SK-N-SH treated with all-trans-retinoic acid at 6 μM for 48 hours (cell line): Measurements from ENCODE around the gene MARCOL.

ENCODE experiments used
- ATAC-seq: fragments of 200-7000 bp; cut with Tn5 transposase; 3 replicates; pipeline ENCODE4 v1.9.1; 2020; ENCODE audit warnings: mild to moderate bottlenecking, moderate library complexity
- ARNTL ChIP-seq: fragments of 450-650 bp; formaldehyde crosslinking; IDR thresholded peaks from 2 replicates; pipeline ENCODE4 v1.5.0; 2020; ENCODE audit warnings: low read depth, mild to moderate bottlenecking, moderate library complexity, borderline replicate concordance
- BACH2 ChIP-seq: fragments of 250-450 bp; sonication (Bioruptor Pico); IDR thresholded peaks from 2 replicates; pipeline ENCODE4 v1.9.0; 2021; ENCODE audit warnings: mild to moderate bottlenecking, borderline replicate concordance
- CSDC2 ChIP-seq: fragments of 250-450 bp; sonication (Bioruptor Pico); IDR thresholded peaks from 2 replicates; pipeline ENCODE4 v1.5.0; 2020; ENCODE audit warnings: mild to moderate bottlenecking, moderate library complexity
- ESRRG ChIP-seq: fragments of 250-450 bp; sonication (Bioruptor Pico); IDR thresholded peaks from 2 replicates; pipeline ENCODE4 v1.6.1; 2021; ENCODE audit warnings: mild to moderate bottlenecking
- GLIS3 ChIP-seq: fragments of 250-450 bp; sonication (Bioruptor Pico); IDR thresholded peaks from 2 replicates; pipeline ENCODE4 v1.5.0; 2020; ENCODE audit warnings: mild to moderate bottlenecking, moderate library complexity
- ISL1 ChIP-seq: fragments of 250-450 bp; sonication (Bioruptor Pico); IDR thresholded peaks from 2 replicates; pipeline ENCODE4 v2.1.2; 2022; ENCODE audit warnings: mild to moderate bottlenecking, moderate library complexity
- OSR1 ChIP-seq: fragments of 250-450 bp; sonication (Bioruptor Pico); IDR thresholded peaks from 2 replicates; pipeline ENCODE4 v1.8.0; 2022; ENCODE audit warnings: moderate library complexity, mild to moderate bottlenecking, inconsistent platforms
- PPARA ChIP-seq: fragments of 250-450 bp; sonication (Bioruptor Pico); IDR thresholded peaks from 2 replicates; pipeline ENCODE4 v1.5.0; 2020; ENCODE audit warnings: mild to moderate bottlenecking, borderline replicate concordance
- RARB ChIP-seq: fragments of 250-450 bp; sonication (Bioruptor Pico); IDR thresholded peaks from 2 replicates; pipeline ENCODE4 v1.8.0; 2021; ENCODE audit warnings: mild to moderate bottlenecking, moderate library complexity
- SNAI2 ChIP-seq: fragments of 250-450 bp; sonication (Bioruptor Pico); IDR thresholded peaks from 2 replicates; pipeline ENCODE4 v1.5.0; 2020; ENCODE audit warnings: mild to moderate bottlenecking, moderate library complexity
- TCF4 ChIP-seq: fragments of 250-450 bp; sonication (Bioruptor Pico); IDR thresholded peaks from 2 replicates; pipeline ENCODE4 v1.8.0; 2021; ENCODE audit warnings: mild to moderate bottlenecking, moderate library complexity, borderline replicate concordance
- TOX ChIP-seq: fragments of 250-450 bp; sonication (Bioruptor Pico); IDR thresholded peaks from 2 replicates; pipeline ENCODE4 v1.8.0; 2021; ENCODE audit warnings: mild to moderate bottlenecking, moderate library complexity, borderline replicate concordance
- TSHZ2 ChIP-seq: fragments of 250-450 bp; sonication (Bioruptor Pico); IDR thresholded peaks from 2 replicates; pipeline ENCODE4 v1.5.0; 2020; ENCODE audit warnings: mild to moderate bottlenecking, moderate library complexity
- ZC3H10 ChIP-seq: fragments of 250-450 bp; sonication (Bioruptor Pico); IDR thresholded peaks from 2 replicates; pipeline ENCODE4 v1.5.1; 2021; ENCODE audit warnings: mild to moderate bottlenecking, moderate library complexity
- ZFP3 ChIP-seq: fragments of 250-450 bp; sonication (Bioruptor Pico); IDR thresholded peaks from 2 replicates; pipeline ENCODE4 v1.5.0; 2020; ENCODE audit warnings: mild to moderate bottlenecking, moderate library complexity
- ZFP30 ChIP-seq: fragments of 450-650 bp; formaldehyde crosslinking; IDR thresholded peaks from 2 replicates; pipeline ENCODE4 v1.5.0; 2022; ENCODE audit warnings: mild to moderate bottlenecking, moderate library complexity
- ZNF565 ChIP-seq: fragments of 450-650 bp; formaldehyde crosslinking; conservative IDR thresholded peaks from 2 replicates; pipeline ENCODE4 v1.5.0; 2020; ENCODE audit warnings: low read depth, mild to moderate bottlenecking, moderate library complexity
- ZNF70 ChIP-seq: fragments of 450-650 bp; formaldehyde crosslinking; IDR thresholded peaks from 2 replicates; pipeline ENCODE4 v1.5.0; 2020; ENCODE audit warnings: mild to moderate bottlenecking, moderate library complexity
- ZNF8 ChIP-seq: fragments of 450-650 bp; formaldehyde crosslinking; IDR thresholded peaks from 2 replicates; pipeline ENCODE4 v1.5.0; 2020; ENCODE audit warnings: mild to moderate bottlenecking, moderate library complexity
- TF ChIP-seq, protein P1 (sequence below): fragments of 250-450 bp; sonication (Bioruptor Pico); IDR thresholded peaks from 2 replicates; pipeline ENCODE4 v1.5.1; 2021; ENCODE audit warnings: mild to moderate bottlenecking, moderate library complexity
- TF ChIP-seq, protein P2 (sequence below): fragments of 250-450 bp; sonication (Bioruptor Pico); IDR thresholded peaks from 2 replicates; pipeline ENCODE4 v1.8.0; 2021; ENCODE audit warnings: low read depth, mild to moderate bottlenecking, moderate library complexity, borderline replicate concordance
- TF ChIP-seq, protein P3 (sequence below): fragments of 250-450 bp; sonication (Bioruptor Pico); IDR thresholded peaks from 2 replicates; pipeline ENCODE4 v1.8.0; 2020; ENCODE audit warnings: mild to moderate bottlenecking, moderate library complexity, borderline replicate concordance
- TF ChIP-seq, protein P4 (sequence below): fragments of 250-450 bp; sonication (Bioruptor Pico); IDR thresholded peaks from 2 replicates; pipeline ENCODE4 v1.5.1; 2020; ENCODE audit warnings: low read depth, mild to moderate bottlenecking, moderate library complexity

Gene MARCOL

DNA sequence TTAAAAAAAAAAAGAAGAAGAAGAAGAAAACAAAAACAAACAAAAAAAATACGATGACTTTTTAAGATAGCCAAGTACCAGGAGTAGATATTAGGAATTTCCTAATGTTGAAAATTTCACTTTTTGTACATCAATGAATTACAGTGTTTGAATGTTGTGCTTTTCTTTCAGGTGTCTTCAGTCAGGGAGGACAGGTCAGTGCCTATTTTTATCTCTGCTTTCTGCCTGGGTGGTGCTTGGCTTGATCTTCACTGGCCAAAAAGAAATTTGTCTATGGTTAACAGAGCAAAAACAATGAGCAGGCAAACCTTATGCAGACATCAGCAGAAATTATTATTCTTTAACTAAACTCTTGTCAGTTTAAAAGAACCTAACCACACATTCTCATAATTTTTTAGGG, 32.5 kb upstream of the MARCOL start (continued):
- TF ChIP-seq ZNF8 (CRISPR knock-in tag) (no peak), ZNF565 (CRISPR knock-in tag) (no peak), GLIS3 (CRISPR knock-in tag) (no peak)

- TF ChIP-seq TSHZ2 (CRISPR knock-in tag) (no peak), ZNF565 (CRISPR knock-in tag) (no peak), TOX (CRISPR knock-in tag) (no peak), ZFP30 (CRISPR knock-in tag) (no peak), SNAI2 (no peak), ZC3H10 (CRISPR knock-in tag) (no peak), ZFP3 (CRISPR knock-in tag) (no peak), OSR1 (CRISPR knock-in tag) (no peak), BACH2 (CRISPR knock-in tag) (no peak), ISL1 (CRISPR knock-in tag) (no peak), ZNF8 (CRISPR knock-in tag) (no peak), GLIS3 (CRISPR knock-in tag) (no peak), PPARA (CRISPR knock-in tag) (no peak), ZNF70 (CRISPR knock-in tag) (no peak), ESRRG (CRISPR knock-in tag) (no peak), ARNTL (CRISPR knock-in tag) (no peak)
- TF ChIP-seq, protein P1, sequence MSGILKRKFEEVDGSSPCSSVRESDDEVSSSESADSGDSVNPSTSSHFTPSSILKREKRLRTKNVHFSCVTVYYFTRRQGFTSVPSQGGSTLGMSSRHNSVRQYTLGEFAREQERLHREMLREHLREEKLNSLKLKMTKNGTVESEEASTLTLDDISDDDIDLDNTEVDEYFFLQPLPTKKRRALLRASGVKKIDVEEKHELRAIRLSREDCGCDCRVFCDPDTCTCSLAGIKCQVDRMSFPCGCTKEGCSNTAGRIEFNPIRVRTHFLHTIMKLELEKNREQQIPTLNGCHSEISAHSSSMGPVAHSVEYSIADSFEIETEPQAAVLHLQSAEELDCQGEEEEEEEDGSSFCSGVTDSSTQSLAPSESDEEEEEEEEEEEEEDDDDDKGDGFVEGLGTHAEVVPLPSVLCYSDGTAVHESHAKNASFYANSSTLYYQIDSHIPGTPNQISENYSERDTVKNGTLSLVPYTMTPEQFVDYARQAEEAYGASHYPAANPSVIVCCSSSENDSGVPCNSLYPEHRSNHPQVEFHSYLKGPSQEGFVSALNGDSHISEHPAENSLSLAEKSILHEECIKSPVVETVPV (CRISPR knock-in tag): no peak
- TF ChIP-seq, protein P2, sequence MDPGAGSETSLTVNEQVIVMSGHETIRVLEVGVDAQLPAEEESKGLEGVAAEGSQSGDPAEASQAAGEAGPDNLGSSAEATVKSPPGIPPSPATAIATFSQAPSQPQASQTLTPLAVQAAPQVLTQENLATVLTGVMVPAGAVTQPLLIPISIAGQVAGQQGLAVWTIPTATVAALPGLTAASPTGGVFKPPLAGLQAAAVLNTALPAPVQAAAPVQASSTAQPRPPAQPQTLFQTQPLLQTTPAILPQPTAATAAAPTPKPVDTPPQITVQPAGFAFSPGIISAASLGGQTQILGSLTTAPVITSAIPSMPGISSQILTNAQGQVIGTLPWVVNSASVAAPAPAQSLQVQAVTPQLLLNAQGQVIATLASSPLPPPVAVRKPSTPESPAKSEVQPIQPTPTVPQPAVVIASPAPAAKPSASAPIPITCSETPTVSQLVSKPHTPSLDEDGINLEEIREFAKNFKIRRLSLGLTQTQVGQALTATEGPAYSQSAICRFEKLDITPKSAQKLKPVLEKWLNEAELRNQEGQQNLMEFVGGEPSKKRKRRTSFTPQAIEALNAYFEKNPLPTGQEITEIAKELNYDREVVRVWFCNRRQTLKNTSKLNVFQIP (CRISPR knock-in tag): no peak
- TF ChIP-seq, protein P3, sequence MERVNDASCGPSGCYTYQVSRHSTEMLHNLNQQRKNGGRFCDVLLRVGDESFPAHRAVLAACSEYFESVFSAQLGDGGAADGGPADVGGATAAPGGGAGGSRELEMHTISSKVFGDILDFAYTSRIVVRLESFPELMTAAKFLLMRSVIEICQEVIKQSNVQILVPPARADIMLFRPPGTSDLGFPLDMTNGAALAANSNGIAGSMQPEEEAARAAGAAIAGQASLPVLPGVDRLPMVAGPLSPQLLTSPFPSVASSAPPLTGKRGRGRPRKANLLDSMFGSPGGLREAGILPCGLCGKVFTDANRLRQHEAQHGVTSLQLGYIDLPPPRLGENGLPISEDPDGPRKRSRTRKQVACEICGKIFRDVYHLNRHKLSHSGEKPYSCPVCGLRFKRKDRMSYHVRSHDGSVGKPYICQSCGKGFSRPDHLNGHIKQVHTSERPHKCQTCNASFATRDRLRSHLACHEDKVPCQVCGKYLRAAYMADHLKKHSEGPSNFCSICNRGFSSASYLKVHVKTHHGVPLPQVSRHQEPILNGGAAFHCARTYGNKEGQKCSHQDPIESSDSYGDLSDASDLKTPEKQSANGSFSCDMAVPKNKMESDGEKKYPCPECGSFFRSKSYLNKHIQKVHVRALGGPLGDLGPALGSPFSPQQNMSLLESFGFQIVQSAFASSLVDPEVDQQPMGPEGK (CRISPR knock-in tag): no peak
- TF ChIP-seq, protein P4, sequence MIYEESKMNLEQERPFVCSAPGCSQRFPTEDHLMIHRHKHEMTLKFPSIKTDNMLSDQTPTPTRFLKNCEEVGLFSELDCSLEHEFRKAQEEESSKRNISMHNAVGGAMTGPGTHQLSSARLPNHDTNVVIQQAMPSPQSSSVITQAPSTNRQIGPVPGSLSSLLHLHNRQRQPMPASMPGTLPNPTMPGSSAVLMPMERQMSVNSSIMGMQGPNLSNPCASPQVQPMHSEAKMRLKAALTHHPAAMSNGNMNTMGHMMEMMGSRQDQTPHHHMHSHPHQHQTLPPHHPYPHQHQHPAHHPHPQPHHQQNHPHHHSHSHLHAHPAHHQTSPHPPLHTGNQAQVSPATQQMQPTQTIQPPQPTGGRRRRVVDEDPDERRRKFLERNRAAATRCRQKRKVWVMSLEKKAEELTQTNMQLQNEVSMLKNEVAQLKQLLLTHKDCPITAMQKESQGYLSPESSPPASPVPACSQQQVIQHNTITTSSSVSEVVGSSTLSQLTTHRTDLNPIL: no peak
- no peak for ATAC-seq
Observed at GRCh38 chr5:148206620-148207019, 31.7 kb upstream of the MARCOL start.

GRCh38 chr5:148208226-148208625, 30.1 kb upstream of the MARCOL start:
- ATAC-seq: no peak
- no peak for TF ChIP-seq BACH2 (CRISPR knock-in tag)
- no peak for TF ChIP-seq ESRRG (CRISPR knock-in tag)
- no peak for TF ChIP-seq ZFP30 (CRISPR knock-in tag)
- TF ChIP-seq, protein P4: no peak
- no peak for TF ChIP-seq ARNTL (CRISPR knock-in tag)
- no peak for TF ChIP-seq RARB (CRISPR knock-in tag)
- no peak for TF ChIP-seq SNAI2
- no peak for TF ChIP-seq TOX (CRISPR knock-in tag)
- TF ChIP-seq, protein P2 (CRISPR knock-in tag): no peak
- TF ChIP-seq ZFP3 (CRISPR knock-in tag): no peak
- TF ChIP-seq PPARA (CRISPR knock-in tag): no peak
- TF ChIP-seq ZC3H10 (CRISPR knock-in tag): no peak
- TF ChIP-seq ZNF70 (CRISPR knock-in tag): no peak
- TF ChIP-seq, protein P1 (CRISPR knock-in tag): no peak
- TF ChIP-seq ZNF565 (CRISPR knock-in tag): no peak
- TF ChIP-seq ZNF8 (CRISPR knock-in tag): no peak
- TF ChIP-seq TCF4 (CRISPR knock-in tag): no peak
- no peak for TF ChIP-seq OSR1 (CRISPR knock-in tag)
- TF ChIP-seq GLIS3 (CRISPR knock-in tag): no peak
- no peak for TF ChIP-seq CSDC2 (CRISPR knock-in tag)
